WTC11 (cell line): ENCODE results near the gene CHRNE.

ENCODE experiments used
- CREM ChIP-seq: sonication (generic); formaldehyde crosslinking; IDR thresholded peaks from 2 replicates; pipeline ENCODE4 v1.8.1; 2022; ENCODE audit warnings: mild to moderate bottlenecking, missing genetic modification reagents, moderate library complexity
- E2F1 ChIP-seq: sonication (generic); formaldehyde crosslinking; IDR thresholded peaks from 2 replicates; pipeline ENCODE4 v1.8.0; 2022; ENCODE audit warnings: mild to moderate bottlenecking, missing genetic modification reagents
- E2F5 ChIP-seq: sonication (generic); formaldehyde crosslinking; IDR thresholded peaks from 2 replicates; pipeline ENCODE4 v1.8.1; 2022; ENCODE audit warnings: mild to moderate bottlenecking, moderate library complexity, missing genetic modification reagents
- FOXJ3 ChIP-seq: sonication (generic); formaldehyde crosslinking; IDR thresholded peaks from 2 replicates; pipeline ENCODE4 v1.9.0; 2021; ENCODE audit warnings: missing genetic modification reagents, mild to moderate bottlenecking, borderline replicate concordance
- FOXP4 ChIP-seq: sonication (generic); formaldehyde crosslinking; IDR thresholded peaks from 2 replicates; pipeline ENCODE4 v1.8.0; 2022; ENCODE audit warnings: mild to moderate bottlenecking, missing genetic modification reagents
- JUN ChIP-seq: sonication (generic); formaldehyde crosslinking; IDR thresholded peaks from 2 replicates; pipeline ENCODE4 v1.8.0; 2023; ENCODE audit warnings: mild to moderate bottlenecking, missing genetic modification reagents
- SP1 ChIP-seq: sonication (generic); formaldehyde crosslinking; conservative IDR thresholded peaks from 2 replicates; pipeline ENCODE4 v1.8.1; 2022; ENCODE audit warnings: missing genetic modification reagents
- STAT6 ChIP-seq: sonication (generic); formaldehyde crosslinking; conservative IDR thresholded peaks from 2 replicates; pipeline ENCODE4 v1.8.1; 2023; ENCODE audit warnings: mild to moderate bottlenecking, low read depth, missing genetic modification reagents, moderate library complexity
- ZBTB21 ChIP-seq: sonication (generic); formaldehyde crosslinking; IDR thresholded peaks from 2 replicates; pipeline ENCODE4 v1.8.1; 2023; ENCODE audit warnings: mild to moderate bottlenecking, missing genetic modification reagents, borderline replicate concordance
- ZSCAN18 ChIP-seq: fragments of 250-450 bp; sonication (Bioruptor Pico); IDR thresholded peaks from 2 replicates; pipeline ENCODE4 v2.1.2; 2022; ENCODE audit warnings: mild to moderate bottlenecking, moderate library complexity
- TF ChIP-seq, protein P1 (sequence below): fragments of 200-600 bp; IDR thresholded peaks from 2 replicates; pipeline ENCODE4 v1.8.0; 2022; ENCODE audit warnings: antibody characterized with exemption
- TF ChIP-seq, protein P2 (sequence below): sonication (generic); formaldehyde crosslinking; IDR thresholded peaks from 2 replicates; pipeline ENCODE4 v1.8.0; 2022; ENCODE audit warnings: mild to moderate bottlenecking, missing genetic modification reagents

DNA sequence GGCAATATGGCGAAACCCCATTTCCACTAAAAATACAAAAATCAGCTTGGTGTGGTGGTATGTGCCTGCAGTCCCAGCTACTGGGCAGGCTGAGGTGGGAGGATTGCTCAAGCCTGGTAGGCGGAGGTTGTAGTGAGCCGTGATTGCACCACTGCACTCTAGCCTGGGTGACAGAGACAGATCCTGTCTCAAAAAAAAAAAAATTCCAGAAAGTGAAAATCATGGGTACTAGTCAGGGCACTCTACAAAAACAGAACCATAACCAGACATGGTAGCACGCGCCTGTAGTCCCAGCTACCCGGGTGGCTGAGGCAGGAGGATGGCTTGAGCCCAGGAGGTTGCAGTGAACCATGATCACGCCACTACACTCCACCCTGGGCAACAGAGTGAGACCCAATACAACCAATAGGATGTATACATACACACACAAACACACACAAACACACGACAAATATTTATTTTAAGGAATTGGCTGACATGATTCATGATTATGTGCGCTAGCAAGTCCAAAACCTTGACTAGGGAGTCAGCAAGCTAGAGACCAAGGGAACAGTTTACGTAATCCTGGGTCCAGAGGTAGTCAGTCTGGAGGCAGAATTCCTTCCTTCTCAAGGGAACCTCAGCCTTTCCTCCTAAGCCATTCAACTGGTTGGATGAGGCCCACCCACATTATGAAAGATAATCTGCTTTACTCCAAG is 17.6 kb upstream of the CHRNE start:
- TF ChIP-seq, protein P1, sequence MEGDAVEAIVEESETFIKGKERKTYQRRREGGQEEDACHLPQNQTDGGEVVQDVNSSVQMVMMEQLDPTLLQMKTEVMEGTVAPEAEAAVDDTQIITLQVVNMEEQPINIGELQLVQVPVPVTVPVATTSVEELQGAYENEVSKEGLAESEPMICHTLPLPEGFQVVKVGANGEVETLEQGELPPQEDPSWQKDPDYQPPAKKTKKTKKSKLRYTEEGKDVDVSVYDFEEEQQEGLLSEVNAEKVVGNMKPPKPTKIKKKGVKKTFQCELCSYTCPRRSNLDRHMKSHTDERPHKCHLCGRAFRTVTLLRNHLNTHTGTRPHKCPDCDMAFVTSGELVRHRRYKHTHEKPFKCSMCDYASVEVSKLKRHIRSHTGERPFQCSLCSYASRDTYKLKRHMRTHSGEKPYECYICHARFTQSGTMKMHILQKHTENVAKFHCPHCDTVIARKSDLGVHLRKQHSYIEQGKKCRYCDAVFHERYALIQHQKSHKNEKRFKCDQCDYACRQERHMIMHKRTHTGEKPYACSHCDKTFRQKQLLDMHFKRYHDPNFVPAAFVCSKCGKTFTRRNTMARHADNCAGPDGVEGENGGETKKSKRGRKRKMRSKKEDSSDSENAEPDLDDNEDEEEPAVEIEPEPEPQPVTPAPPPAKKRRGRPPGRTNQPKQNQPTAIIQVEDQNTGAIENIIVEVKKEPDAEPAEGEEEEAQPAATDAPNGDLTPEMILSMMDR = no peak
- TF ChIP-seq SP1 (CRISPR knock-in tag) (no peak), ZBTB21 (no peak), JUN (CRISPR knock-in tag) (no peak), E2F5 (CRISPR knock-in tag) (no peak), ZSCAN18 (CRISPR knock-in tag) (no peak), E2F1 (CRISPR knock-in tag) (no peak), STAT6 (CRISPR knock-in tag) (no peak), FOXP4 (CRISPR knock-in tag) (no peak), FOXJ3 (no peak), CREM (no peak)
- TF ChIP-seq, protein P2, sequence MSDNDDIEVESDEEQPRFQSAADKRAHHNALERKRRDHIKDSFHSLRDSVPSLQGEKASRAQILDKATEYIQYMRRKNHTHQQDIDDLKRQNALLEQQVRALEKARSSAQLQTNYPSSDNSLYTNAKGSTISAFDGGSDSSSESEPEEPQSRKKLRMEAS = no peak
